NCI-H1417 (cell line): Measurements from ENCODE around the gene DCTN2.
"Not testable (repeated sequence)": the region's sequence is repeated elsewhere in the genome, so short reads cannot be mapped to it uniquely, and the experiment has no call there.

Experiments used
- DNase-seq, 3 experiments: peaks; one replicate each; lab custom pipeline; 2025; lab: John Stamatoyannopoulos, UW

Gene DCTN2

DNA sequence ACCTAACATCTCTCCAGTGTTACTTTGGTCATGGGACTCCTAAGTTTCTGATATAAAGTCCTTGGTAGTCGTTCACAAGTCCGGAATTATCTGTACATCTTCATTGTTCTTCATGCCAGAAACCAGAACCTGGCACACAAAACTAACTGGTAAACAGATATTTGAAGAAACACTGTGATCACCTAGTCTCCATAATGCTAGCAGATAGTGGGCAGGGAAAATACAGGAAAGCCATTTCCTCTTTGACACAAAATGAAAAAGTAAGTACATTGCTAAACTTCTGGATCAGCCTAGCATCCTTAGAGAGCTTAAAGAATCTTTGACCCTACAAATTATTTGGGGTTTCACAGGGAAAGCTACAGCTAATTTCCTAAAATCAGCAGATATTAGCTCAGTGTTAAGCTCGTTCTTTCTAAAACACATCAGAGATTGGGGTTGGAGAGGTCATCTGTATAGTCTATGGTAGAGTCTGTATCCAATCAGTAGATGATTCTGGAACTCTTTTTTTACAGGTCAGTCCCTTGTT, 31.5 kb downstream of the DCTN2 start:
- DNase-seq, result no peak

DNA sequence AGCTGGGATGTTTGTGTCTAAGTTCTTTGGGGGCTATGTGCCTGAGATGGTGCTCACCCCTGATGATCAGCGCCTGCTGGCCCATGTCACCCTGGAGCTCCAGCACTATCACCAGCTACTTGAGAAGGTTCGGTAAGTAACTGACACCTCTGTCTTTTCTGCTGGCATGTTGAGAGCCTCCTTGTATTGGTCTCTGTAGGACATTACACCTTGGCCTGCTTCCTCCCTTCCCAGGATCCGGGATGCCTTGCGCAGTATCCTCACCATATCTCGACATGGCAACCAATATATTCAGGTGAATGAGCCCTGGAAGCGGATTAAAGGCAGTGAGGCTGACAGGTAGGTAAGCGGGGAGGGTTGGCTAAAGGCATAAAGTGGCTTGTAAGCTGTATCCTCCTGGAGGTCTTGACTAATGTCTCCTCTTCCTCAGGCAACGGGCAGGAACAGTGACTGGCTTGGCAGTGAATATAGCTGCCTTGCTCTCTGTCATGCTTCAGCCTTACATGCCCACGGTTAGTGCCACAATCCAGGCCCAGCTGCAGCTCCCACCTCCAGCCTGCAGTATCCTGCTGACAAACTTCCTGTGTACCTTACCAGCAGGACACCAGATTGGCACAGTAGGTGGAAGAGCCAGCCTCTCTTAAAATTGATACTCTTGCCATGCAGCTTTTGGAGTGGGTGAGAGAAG, 32.1 kb downstream of the DCTN2 start:
- peak in 2 of 3 experiments; percentile 66 to 81 for DNase-seq

- DNase-seq, result not testable (repeated sequence)
Observed at GRCh38 chr12:57514246-57514645, 32.7 kb downstream of the DCTN2 start.

- DNase-seq, result not testable (repeated sequence)
Observed at GRCh38 chr12:57513677-57514076, 33.3 kb downstream of the DCTN2 start.

DNA sequence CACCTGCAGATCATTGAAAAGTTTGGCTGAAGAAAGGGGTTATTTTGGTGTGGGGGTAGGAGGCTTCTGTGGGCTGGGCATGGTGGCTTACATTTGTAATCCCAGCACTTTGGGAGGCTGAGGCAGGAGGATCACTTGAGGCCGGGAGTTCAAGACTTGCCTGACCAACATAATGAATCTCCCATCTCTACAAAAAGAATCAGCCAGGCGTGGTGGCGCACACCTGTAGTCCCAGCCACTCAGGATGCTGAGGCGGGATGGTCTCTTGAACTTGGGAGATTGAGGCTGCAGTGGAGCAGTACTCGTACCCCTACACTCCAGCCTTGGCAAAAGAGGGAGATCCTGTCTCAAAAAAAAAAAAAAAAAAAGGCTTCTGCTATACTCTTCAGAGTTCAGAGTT, 33.7 kb downstream of the DCTN2 start:
- DNase-seq, result no peak

DNA sequence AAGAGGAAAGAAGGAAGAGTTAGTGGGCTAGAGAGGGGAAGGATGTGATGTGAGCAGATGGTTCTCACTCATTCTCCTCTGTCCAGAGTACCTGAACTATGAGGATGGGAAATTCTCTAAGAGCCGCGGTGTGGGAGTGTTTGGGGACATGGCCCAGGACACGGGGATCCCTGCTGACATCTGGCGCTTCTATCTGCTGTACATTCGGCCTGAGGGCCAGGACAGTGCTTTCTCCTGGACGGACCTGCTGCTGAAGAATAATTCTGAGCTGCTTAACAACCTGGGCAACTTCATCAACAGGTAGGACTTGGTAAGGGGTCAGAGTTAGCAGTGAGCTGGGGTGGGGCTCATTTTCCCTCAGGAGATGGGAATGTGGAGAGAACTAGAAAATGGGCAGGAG, 34.3 kb downstream of the DCTN2 start:
- no peak for DNase-seq

DNA sequence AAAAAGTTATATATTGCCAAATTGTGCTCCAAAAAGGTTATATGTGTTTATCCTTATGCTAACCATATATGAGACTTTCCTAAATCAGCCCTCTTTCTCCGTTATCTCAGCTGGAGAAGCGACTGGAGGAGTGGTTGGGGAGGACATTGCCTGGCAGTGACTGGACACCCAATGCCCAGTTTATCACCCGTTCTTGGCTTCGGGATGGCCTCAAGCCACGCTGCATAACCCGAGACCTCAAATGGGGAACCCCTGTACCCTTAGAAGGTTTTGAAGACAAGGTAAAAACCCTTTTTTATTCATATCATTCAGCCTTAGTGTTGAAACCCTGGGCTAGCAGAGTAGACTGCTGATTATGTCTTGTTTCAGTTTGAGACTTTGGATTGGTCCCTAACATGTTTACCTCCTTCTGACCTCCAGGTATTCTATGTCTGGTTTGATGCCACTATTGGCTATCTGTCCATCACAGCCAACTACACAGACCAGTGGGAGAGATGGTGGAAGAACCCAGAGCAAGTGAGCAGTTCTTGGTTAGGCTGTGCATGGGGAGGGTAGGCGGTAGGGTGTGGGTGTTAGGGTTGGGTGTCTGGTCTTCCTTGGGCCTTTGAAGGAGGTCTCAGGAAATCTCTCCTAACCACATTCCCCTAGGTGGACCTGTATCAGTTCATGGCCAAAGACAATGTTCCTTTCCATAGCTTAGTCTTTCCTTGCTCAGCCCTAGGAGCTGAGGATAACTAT, 35.2 kb downstream of the DCTN2 start:
- DNase-seq, result no peak

- DNase-seq, result no peak
Observed at GRCh38 chr12:57511161-57511560, 35.8 kb downstream of the DCTN2 start.

- not testable (repeated sequence) for DNase-seq
Observed at GRCh38 chr12:57507796-57508195, 39.2 kb downstream of the DCTN2 start.

DNA sequence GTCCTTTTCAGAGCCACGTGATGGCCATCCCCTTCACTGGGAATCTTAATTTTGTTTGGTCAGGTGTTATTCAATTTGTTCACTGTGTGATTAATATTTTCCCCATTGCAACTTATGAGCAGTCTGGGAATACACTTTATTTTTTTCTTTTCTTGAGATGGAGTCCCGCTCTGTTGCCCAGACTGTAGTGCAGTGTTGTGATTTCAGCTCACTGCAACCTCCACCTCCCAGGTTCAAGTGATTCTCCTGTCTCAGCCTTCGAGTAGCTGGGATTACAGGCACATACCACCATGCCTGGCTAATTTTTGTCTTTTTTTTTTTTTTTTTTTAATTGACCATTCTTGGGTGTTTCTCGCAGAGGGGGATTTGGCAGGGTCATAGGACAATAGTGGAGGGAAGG, 40.5 kb downstream of the DCTN2 start:
- not testable (repeated sequence) for DNase-seq

- DNase-seq, result not testable (repeated sequence)
Observed at GRCh38 chr12:57502311-57502969, 44.6 kb downstream of the DCTN2 start.

- DNase-seq, result no peak
Observed at GRCh38 chr12:57500213-57500612, 46.8 kb downstream of the DCTN2 start.

- DNase-seq, result no peak
Observed at GRCh38 chr12:57498571-57498970, 48.4 kb downstream of the DCTN2 start.

DNA sequence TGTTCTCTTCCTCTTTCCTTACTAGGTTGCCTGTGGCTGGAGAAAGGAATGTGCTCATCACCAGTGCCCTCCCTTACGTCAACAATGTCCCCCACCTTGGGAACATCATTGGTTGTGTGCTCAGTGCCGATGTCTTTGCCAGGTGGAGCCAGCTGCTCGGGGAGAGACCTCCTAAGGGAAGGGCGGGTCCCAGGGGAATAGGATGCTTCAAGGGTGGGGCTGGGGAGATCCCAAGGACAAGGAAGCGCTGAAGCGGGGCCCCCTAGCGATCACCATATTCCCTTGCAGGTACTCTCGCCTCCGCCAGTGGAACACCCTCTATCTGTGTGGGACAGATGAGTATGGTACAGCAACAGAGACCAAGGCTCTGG, 48.9 kb downstream of the DCTN2 start:
- DNase-seq, result no peak

DNA sequence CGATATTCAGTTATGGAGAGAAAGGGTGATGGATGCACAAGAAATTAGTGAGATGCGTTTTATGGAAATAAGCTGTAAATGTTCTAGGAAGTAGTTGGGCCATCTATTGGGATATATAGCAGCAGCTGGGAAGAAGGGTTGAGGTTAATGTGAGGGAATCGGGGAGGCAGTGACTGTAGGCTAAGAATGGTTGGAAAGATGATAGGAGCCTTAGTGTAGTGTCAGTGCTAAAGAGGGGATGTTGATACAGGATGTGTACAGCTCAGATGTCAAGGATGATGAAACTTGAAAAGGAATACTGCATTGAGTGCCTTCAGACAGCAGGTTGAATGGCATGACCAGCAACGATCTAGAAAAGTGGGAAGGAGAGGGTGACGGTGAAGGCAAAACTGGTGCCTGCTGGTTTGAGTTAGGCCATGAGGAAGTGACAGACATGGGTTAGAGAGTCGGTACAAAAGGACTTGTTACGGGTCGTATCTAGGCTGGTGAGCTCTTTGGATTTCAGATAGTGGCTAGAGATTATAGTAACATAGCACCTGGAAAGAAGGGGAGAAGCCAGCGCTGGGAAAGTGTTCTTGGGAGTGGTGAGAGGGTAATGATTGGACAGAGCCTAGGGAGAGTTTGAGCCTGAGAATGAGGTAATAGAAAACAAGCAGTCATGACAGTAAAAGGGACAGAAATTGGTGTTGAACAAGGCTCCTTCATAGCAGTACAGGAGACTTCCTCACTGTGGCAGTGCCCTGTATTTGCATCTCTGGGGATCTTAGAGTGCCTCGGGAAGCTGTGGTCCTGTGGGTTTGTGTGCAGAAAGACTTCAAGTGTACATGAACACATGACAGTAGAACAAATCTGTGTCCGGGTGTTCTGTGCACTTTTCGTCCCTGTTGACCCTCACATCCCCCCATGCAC, 49.5 kb downstream of the DCTN2 start:
- peak in 1 of 3 experiments; percentile 25 for DNase-seq

GRCh38 chr12:57496822-57497221, 50.2 kb downstream of the DCTN2 start:
- DNase-seq, result peak in 1 of 3 experiments; percentile 80

DNA sequence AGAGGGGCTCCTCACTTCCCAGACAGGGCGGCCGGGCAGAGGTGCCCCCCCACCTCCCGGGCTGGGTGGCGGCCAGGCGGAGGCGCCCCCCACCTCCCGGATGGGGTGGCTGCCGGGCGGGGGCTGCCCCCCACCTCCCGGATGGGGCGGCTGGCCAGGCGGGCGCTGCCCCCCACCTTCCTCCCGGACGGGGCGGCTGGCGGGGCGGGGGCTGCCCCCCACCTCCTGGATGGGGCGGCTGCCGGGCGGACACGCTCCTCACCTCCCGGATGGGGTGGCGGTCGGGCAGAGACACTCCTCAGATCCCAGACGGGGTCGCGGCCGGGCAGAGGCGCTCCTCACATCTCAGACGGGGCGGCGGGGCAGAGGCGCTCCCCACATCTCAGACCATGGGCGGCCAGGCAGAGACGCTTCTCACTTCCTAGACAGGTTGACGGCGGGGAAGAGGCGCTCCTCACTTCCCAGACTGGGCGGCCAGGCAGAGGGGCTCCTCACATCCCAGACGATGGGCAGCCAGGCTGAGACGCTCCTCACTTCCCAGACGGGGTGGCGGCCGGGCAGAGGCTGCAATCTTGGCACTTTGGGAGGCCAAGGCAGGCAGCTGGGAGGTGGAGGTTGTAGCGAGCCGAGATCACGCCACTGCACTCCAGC, 51.8 kb downstream of the DCTN2 start:
- not testable (repeated sequence) for DNase-seq

DNA sequence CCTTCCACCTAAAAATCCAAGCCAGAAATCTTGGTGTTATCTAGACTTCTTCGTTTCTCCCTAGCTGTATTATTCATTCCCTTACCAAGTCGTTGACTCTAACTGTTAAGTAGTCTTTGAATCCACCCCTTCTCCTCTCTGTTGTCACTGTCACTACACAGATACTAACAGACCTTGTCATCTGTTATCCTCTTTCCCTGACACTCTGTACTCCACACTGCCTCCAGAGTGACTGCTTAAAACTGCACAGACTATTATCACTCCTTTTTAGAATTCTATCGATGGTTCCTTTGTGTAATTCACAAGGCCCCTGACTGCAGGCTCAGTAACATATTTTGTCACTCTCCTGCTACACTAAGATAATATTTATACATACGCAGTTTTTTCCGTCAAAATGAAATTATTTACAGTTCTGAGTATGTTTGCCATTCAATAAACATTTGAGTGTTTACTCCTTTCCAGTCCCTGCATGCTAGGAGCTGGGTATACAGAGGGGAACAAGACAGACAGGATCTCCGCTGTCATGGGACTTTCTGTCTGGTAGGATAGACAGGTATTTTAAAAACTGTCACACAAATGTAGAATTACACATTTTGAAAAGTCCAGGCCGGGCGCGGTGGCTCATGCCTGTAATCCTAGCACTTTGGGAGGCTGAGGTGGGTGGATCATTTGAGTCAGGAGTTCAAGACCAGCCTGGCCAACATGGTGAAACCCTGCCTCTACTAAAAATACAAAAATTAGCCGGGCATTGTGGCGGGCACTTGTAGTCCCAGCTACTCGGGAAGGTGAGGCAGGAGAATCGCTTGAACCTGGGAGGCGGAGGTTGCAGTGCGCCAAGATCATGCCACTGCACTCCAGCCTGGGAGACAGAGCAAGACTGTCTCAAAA, 55.4 kb downstream of the DCTN2 start:
- DNase-seq, result no peak

DNA sequence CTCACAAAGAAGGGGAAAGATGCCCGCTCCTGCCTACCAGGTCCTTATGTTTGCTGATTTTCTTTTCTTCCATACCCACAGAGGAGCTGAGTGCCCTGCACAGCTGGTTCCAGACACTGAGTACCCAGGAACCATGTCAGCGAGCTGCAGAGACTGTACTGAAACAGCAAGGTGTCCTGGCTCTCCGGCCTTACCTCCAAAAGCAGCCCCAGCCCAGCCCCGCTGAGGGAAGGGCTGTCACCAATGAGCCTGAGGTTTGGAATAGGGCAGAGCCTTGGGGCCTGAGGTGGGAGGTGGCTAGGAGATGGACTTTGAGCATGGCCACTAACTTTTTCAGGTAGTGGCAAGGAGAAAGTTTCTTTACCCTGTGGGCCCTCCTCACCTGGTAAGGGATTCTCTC, 56.9 kb downstream of the DCTN2 start:
- DNase-seq, result no peak

DNA sequence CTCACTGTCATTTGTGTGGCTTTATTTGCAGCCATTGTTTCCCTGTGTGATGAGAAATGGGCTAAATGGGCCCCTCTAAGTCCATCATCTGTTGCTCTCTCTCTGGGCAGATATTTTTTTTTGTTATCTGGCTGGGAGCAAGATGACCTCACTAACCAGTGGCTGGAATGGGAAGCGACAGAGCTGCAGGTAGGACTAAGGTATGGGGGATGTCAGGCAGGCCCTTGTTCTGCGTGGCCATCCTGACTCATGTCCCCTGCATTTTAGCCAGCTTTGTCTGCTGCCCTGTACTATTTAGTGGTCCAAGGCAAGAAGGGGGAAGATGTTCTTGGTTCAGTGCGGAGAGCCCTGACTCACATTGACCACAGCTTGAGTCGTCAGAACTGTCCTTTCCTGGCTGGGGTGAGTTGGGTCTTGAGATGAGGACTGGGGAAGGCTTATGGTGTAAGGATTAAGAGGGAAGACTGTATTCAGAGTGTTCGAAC, 57.8 kb downstream of the DCTN2 start:
- DNase-seq, result no peak
